PC-3 (cell line): ENCODE measurements around the gene DLG2. TPM values are rescaled to one million over a fixed set of nuclear protein-coding genes. Genes with fewer than 3 reads are reported as not detected.

Experiments
- ATAC-seq: fragments of 200-7000 bp; cut with Tn5 transposase; 2 replicates; pipeline ENCODE4 v1.9.1; 2020; ENCODE audit warnings: mild to moderate bottlenecking, moderate library complexity
- BruUV-seq: library from RNA; stranded (reverse); fragments of 400-500 nt; replicated peaks from 2 replicates; lab custom pipeline; 2021; lab: Mats Ljungman, UMichigan
- CTCF ChIA-PET: fragments of 300-600 bp; sonication (Branson Sonifier 250); formaldehyde crosslinking; loops from one replicate; lab custom pipeline; 2022; ENCODE audit warnings: antibody characterized with exemption; lab: Charles Lee
- POLR2A ChIA-PET: fragments of 300-600 bp; sonication (Branson Sonifier 250); formaldehyde crosslinking; loops from one replicate; lab custom pipeline; 2022; ENCODE audit warnings: antibody characterized with exemption; ENCODE audit not compliant: unreplicated experiment; lab: Charles Lee
- DNase-seq: peaks from one replicate; pipeline ENCODE4 v3.0.0-alpha.2; 2015
- H2AFZ ChIP-seq: fragments of 300-600 bp; sonication (generic); 2 replicates; pipeline ENCODE4 v1.6.0; 2016; ENCODE audit warnings: antibody characterized with exemption, low read length
- H3F3A ChIP-seq: fragments of 300-600 bp; sonication (generic); one replicate; pipeline ENCODE4 v1.6.0; 2017; ENCODE audit warnings: antibody characterized with exemption, low read length, control low read depth, mild to moderate bottlenecking; ENCODE audit not compliant: unreplicated experiment
- H3K27ac ChIP-seq: fragments of 300-600 bp; sonication (generic); 2 replicates; pipeline ENCODE4 v1.5.1; 2016; ENCODE audit warnings: mild to moderate bottlenecking, low read length
- H3K27me3 ChIP-seq: fragments of 300-600 bp; sonication (generic); 2 replicates; pipeline ENCODE4 v1.6.1; 2016; ENCODE audit warnings: low read length, mixed read lengths
- H3K36me3 ChIP-seq: fragments of 300-600 bp; sonication (generic); 2 replicates; pipeline ENCODE4 v1.6.1; 2016; ENCODE audit warnings: low read depth, mixed run types, low read length, mixed read lengths
- H3K4me1 ChIP-seq: fragments of 300-600 bp; sonication (generic); 2 replicates; pipeline ENCODE4 v1.5.1; 2016; ENCODE audit warnings: low read length; ENCODE audit not compliant: insufficient read depth
- H3K4me2 ChIP-seq: fragments of 300-600 bp; sonication (generic); 2 replicates; pipeline ENCODE4 v1.6.0; 2016; ENCODE audit warnings: low read length
- H3K4me3 ChIP-seq: fragments of 300-600 bp; sonication (generic); 2 replicates; pipeline ENCODE4 v1.5.1; 2016; ENCODE audit warnings: mild to moderate bottlenecking, low read length, mixed read lengths
- H3K79me2 ChIP-seq: fragments of 300-600 bp; sonication (generic); 2 replicates; pipeline ENCODE4 v1.6.1; 2017; ENCODE audit warnings: low read length, mixed read lengths
- H3K9ac ChIP-seq: fragments of 300-600 bp; sonication (generic); 2 replicates; pipeline ENCODE4 v1.6.0; 2016; ENCODE audit warnings: mild to moderate bottlenecking, low read length
- H3K9me2 ChIP-seq: fragments of 300-600 bp; sonication (generic); replicated peaks from 2 replicates; pipeline ENCODE4 v1.6.1; 2016; ENCODE audit warnings: mixed run types, low read length, mixed read lengths
- H3K9me3 ChIP-seq: fragments of 300-600 bp; sonication (generic); 2 replicates; pipeline ENCODE4 v1.6.1; 2016; ENCODE audit warnings: low read length, mixed read lengths
- H4K20me1 ChIP-seq: fragments of 300-600 bp; sonication (generic); 2 replicates; pipeline ENCODE4 v1.6.1; 2016; ENCODE audit warnings: low read length, mixed read lengths
- CTCF ChIP-seq: fragments of 300-600 bp; sonication (generic); conservative IDR thresholded peaks from 2 replicates; pipeline ENCODE4 v1.5.1; 2017; ENCODE audit warnings: antibody characterized with exemption, low read depth, mild to moderate bottlenecking, low read length
- EZH2 ChIP-seq: fragments of 300-600 bp; sonication (generic); IDR thresholded peaks from one replicate; pipeline ENCODE4 v1.6.1; 2017; ENCODE audit warnings: antibody characterized with exemption, mild to moderate bottlenecking, low read length; ENCODE audit not compliant: unreplicated experiment
- EZH2phosphoT487 ChIP-seq: fragments of 300-600 bp; sonication (generic); IDR thresholded peaks from 2 replicates; pipeline ENCODE4 v1.6.1; 2018; ENCODE audit warnings: mild to moderate bottlenecking, antibody characterized with exemption, low read length, borderline replicate concordance
- intact Hi-C: fragments of 100-400 bp; cut with micrococcal nuclease; formaldehyde crosslinking; loops from 2 replicates; pipeline ENCODE4 v1.9.0; 2023
- total RNA-seq: library from RNA; depleted of rRNA; stranded (reverse); fragments of >200 nt; gene quantifications from 2 replicates; pipeline ENCODE4 v1.2.3, GENCODE V29; 2014

Gene DLG2
- total RNA-seq, 1 experiment from 2014 or later: 0.58 TPM

- ATAC-seq: no peak
- CTCF ChIA-PET: no interaction called here
These were observed 1171.5 kb downstream of the DLG2 start for GRCh38 chr11:84455691-84456090.

DNA sequence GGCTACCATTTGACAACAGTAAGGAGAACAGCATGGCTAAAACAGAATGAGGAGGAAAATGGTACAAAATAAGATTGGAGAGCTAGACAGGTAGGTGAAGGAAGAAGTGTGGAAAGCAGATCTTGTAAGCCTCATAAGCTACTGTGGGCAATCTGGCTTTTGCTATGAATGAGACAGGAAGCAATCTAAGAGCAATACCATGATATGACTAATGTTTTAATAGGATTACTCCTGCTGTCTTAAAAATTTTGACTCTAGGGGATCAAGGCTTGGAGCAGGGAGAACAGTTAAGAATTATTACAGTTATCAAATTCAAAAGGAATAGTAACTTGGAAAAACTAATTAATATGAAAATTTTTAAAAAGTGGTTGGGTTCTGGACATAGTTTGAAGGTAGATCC is 1174.9 kb downstream of the DLG2 start:
- H3K9me3 ChIP-seq: no peaks in the 10 kb centered on the region
- no peaks in the 10 kb centered on the region for H4K20me1 ChIP-seq
- no peaks in the 10 kb centered on the region for H3K79me2 ChIP-seq
- ATAC-seq (no peak), DNase-seq (no peak)
- no peaks in the 10 kb centered on the region for H3F3A ChIP-seq
- H2AFZ ChIP-seq: no peak overlapping the region
- H3K4me3 ChIP-seq: no peak overlapping the region
- TF ChIP-seq EZH2 (no peak), EZH2phosphoT487 (no peak), CTCF (no peak)
- no peak overlapping the region for H3K4me2 ChIP-seq
- H3K36me3 ChIP-seq: no peaks in the 10 kb centered on the region
- intact Hi-C loops: no loop called here
- POLR2A ChIA-PET: no interaction called here
- H3K9me2 ChIP-seq: no peaks in the 10 kb centered on the region
- no peaks in the 10 kb centered on the region for H3K4me1 ChIP-seq
- BruUV-seq: no TSS peak
- no peaks in the 10 kb centered on the region; the same call in 1 of the 2 replicates for H3K27me3 ChIP-seq
- CTCF ChIA-PET: no interaction called here
- no peak overlapping the region for H3K27ac ChIP-seq
- H3K9ac ChIP-seq: no peak overlapping the region

More at GRCh38 chr11:84455691-84456090, 1171.5 kb downstream of the DLG2 start:
- no peaks in the 10 kb centered on the region for H3K9me3 ChIP-seq
- H3K4me1 ChIP-seq: no peaks in the 10 kb centered on the region
- H3K36me3 ChIP-seq: no peaks in the 10 kb centered on the region
- no peaks in the 10 kb centered on the region for H4K20me1 ChIP-seq
- TF ChIP-seq EZH2phosphoT487 (no peak), EZH2 (no peak), CTCF (no peak)
- no peak overlapping the region for H3K9ac ChIP-seq
- H3K27me3 ChIP-seq: no peaks in the 10 kb centered on the region; the same call in 1 of the 2 replicates
- no peak overlapping the region for H3K4me2 ChIP-seq
- no TSS peak for BruUV-seq
- no peak overlapping the region for H3K27ac ChIP-seq
- H2AFZ ChIP-seq: no peak overlapping the region
- H3K9me2 ChIP-seq: no peaks in the 10 kb centered on the region
- intact Hi-C loops: no loop called here
- POLR2A ChIA-PET: no interaction called here
- DNase-seq: no peak
- H3K4me3 ChIP-seq: no peak overlapping the region
- H3F3A ChIP-seq: no peaks in the 10 kb centered on the region
- H3K79me2 ChIP-seq: no peaks in the 10 kb centered on the region

DNA sequence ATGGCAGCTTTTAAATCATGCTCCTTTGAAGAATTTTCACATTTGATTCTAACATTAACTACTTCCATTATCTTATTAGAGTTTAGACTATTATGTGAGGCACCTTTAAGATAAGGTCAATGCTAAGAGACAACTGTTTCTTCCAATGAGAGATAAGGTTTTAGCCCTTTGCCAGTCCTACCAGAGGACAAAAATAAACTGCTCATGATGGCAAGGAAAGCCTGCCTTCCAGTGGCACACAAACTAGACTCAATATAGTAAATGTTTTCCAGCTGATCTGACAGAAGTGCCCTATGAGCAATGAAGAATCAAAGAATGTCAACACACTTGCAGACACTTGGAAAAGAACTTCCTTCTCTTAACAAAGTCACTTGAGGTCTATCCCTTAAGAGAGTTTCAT is 1188.6 kb downstream of the DLG2 start:
- Histone ChIP-seq H4K20me1 (no peaks in the 10 kb centered on the region), H3K4me3 (no peak overlapping the region), H3F3A (no peaks in the 10 kb centered on the region), H3K79me2 (no peaks in the 10 kb centered on the region), H3K27me3 (0 out of 2 replicates have a peak, but pooled peaks cover 6% of the 10 kb centered on the region), H3K27ac (no peak overlapping the region), H3K36me3 (no peaks in the 10 kb centered on the region), H2AFZ (no peak overlapping the region), H3K4me2 (no peak overlapping the region), H3K9me2 (no peaks in the 10 kb centered on the region), H3K4me1 (no peaks in the 10 kb centered on the region), H3K9ac (no peak overlapping the region), H3K9me3 (no peaks in the 10 kb centered on the region; the same call in 1 of the 2 replicates)
- intact Hi-C loops: no loop called here
- DNase-seq (no peak), ATAC-seq (no peak)
- BruUV-seq: no TSS peak
- ChIA-PET POLR2A (no interaction called here), CTCF (no interaction called here)
- no peak for TF ChIP-seq EZH2phosphoT487
- no peak for TF ChIP-seq CTCF
- TF ChIP-seq EZH2: no peak
